H1 (cell line): Measurements from ENCODE around the gene CADPS.

Source experiments
- ATF3 ChIP-seq: IDR thresholded peaks from 2 replicates; pipeline ENCODE4 v1.6.1; 2011; ENCODE audit warnings: low read depth, mild to moderate bottlenecking, low read length; ENCODE audit not compliant: insufficient read depth
- CEBPB ChIP-seq: IDR thresholded peaks from 2 replicates; pipeline ENCODE4 v1.6.1; 2012; ENCODE audit warnings: low read depth, low read length
- CHD1 ChIP-seq: IDR thresholded peaks from 2 replicates; pipeline ENCODE4 v1.6.1; 2012; ENCODE audit warnings: low read depth, low read length, improper control_type of control experiment
- CTCF ChIP-seq, 3 experiments: IDR thresholded peaks; 1 replicate in 2 of 3; 2 replicates in 1 of 3; pipeline versions ENCODE4 v1.5.1 to v1.6.1; 2011; ENCODE audit warnings: low read length in 3 of 3, mild to moderate bottlenecking in 3 of 3, inconsistent platforms in 2 of 3, low read depth in 1 of 3, moderate library complexity in 1 of 3; ENCODE audit not compliant: insufficient read depth in 1 of 3; ENCODE audit errors: control extremely low read depth in 1 of 3
- HDAC2 ChIP-seq, 2 experiments: fragments of 300-600 bp in 1 of 2; sonication (generic) in 1 of 2; IDR thresholded peaks; 2 replicates each; pipeline ENCODE4 v1.6.1; 2011 to 2012; ENCODE audit warnings: low read depth in 2 of 2, low read length in 2 of 2, mild to moderate bottlenecking in 2 of 2, moderate library complexity in 2 of 2, borderline replicate concordance in 1 of 2, inconsistent platforms in 1 of 2
- MAX ChIP-seq: IDR thresholded peaks from 2 replicates; pipeline ENCODE4 v1.6.1; 2012; ENCODE audit warnings: inconsistent platforms

- TF ChIP-seq CHD1: no peak
- TF ChIP-seq CTCF (IDR thresholded peaks at IDR 0.05; ENCODE audit: control extremely low read depth in 1 of 3, insufficient read depth in 1 of 3, low read depth in 1 of 3, low read length in 3 of 3): no peak
- no peak for TF ChIP-seq MAX
- no peak for TF ChIP-seq CEBPB
- no peak for TF ChIP-seq HDAC2 (IDR thresholded peaks at IDR 0.05; ENCODE audit: borderline replicate concordance in 1 of 2, low read depth in 2 of 2, low read length in 2 of 2)
- no peak for TF ChIP-seq ATF3
These were observed 35.5 kb downstream of the CADPS start for GRCh38 chr3:62839748-62840147.
